Stimulated activated CD4-positive, alpha-beta T cell treated with anti-CD3 and anti-CD28 coated beads, Interleukin-15, amount 100 ng/mL, for 24 hours (primary cell): ENCODE measurements around the gene CCR2.
A peak's percentile ranks its signal among the peaks of the same experiment; 100 is the strongest.

Source experiments
- DNase-seq: peaks from one replicate; pipeline ENCODE4 v3.0.0-alpha.2; 2020

Gene CCR2

GRCh38 chr3:46356276-46356675 lies 2.4 kb downstream of the CCR2 start:
- no peak for DNase-seq

DNA sequence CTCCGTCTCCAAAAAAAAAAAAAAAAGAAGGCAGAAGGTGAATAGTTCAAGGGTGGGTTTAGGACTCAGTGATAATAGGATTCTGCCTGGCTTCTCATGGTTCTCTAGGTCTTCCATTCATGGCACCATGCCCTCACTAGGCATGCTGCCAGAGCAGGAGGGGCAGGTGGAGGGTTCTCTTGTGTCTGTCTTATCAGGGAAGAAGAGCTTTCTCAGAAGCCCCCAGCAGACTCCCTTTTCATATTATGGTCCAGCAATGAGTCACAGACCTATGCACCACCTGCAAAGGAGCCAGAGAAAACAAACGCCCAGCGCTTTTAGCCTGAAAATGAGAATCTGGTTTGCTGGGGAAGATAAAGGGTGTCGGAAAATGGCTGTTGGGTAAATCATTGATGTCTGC lies 3.0 kb downstream of the CCR2 start:
- DNase-seq = no peak

GRCh38 chr3:46358466-46358865 lies 4.6 kb downstream of the CCR2 start:
- DNase-seq = no peak

DNA sequence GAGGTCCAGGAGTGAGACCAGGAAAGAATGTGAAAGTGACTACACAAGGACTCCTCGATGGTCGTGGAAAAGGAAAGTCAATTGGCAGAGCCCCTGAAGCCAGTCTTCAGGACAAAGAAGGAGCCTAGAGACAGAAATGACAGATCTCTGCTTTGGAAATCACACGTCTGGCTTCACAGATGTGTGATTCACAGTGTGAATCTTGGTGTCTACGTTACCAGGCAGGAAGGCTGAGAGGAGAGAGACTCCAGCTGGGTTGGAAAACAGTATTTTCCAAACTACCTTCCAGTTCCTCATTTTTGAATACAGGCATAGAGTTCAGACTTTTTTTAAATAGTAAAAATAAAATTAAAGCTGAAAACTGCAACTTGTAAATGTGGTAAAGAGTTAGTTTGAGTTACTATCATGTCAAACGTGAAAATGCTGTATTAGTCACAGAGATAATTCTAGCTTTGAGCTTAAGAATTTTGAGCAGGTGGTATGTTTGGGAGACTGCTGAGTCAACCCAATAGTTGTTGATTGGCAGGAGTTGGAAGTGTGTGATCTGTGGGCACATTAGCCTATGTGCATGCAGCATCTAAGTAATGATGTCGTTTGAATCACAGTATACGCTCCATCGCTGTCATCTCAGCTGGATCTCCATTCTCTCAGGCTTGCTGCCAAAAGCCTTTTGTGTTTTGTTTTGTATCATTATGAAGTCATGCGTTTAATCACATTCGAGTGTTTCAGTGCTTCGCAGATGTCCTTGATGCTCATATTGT lies 6.0 kb downstream of the CCR2 start:
- DNase-seq = peak; percentile 37

DNA sequence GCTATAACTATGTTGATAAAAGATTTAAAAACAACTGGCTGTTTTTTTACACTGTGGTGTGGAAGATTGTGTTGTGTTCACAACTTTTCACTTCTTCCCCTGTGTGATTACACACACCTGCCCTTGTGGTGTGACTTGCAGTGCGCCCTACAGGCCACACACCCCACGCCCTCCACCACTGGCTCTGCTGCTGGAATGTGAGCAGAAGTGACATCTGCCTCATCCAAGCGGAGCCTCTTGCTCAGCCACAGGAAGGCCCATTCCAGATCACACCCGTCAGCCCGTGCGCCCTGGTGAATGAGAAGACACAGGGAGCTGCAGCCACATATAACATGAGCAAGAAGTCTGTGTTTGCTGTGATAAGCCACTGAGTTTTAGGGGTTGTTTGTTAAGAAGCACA lies 7.0 kb downstream of the CCR2 start:
- DNase-seq = no peak

GRCh38 chr3:46361408-46362283 lies 7.7 kb downstream of the CCR2 start:
- no peak for DNase-seq

GRCh38 chr3:46365041-46365440 lies 11.1 kb downstream of the CCR2 start:
- no peak for DNase-seq

GRCh38 chr3:46365737-46366524 lies 12.0 kb downstream of the CCR2 start:
- DNase-seq = no peak

- no peak for DNase-seq
These were observed 13.9 kb downstream of the CCR2 start for GRCh38 chr3:46367811-46368210.

DNA sequence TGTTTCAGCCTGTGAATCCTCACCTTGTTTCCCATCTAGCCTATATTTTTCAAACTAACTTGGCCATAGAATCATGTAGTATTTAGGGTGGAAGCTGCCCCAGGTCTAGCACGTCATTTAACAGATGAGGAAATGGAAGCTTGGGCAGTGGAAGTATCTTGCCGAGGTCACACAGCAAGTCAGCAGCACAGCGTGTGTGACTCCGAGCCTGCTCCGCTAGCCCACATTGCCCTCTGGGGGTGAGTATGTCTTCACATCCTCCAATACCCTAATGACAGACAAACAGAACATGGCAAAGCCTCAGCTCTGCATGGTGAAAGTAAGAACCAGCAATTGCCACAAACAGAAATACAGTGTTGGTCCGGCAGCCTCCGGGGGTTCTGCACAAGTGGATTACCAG lies 14.7 kb downstream of the CCR2 start:
- peak; percentile 67 for DNase-seq

DNA sequence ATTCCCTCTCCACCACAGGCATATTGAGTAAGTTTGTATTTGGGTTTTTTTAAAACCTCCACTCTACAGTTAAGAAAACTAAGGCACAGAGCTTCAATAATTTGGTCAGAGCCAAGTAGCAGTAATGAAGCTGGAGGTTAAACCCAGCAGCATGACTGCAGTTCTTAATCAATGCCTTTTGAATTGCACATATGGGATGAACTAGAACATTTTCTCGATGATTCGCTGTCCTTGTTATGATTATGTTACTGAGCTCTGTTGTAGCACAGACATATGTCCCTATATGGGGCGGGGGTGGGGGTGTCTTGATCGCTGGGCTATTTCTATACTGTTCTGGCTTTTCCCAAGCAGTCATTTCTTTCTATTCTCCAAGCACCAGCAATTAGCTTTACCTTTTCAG lies 15.2 kb downstream of the CCR2 start:
- DNase-seq = no peak

DNA sequence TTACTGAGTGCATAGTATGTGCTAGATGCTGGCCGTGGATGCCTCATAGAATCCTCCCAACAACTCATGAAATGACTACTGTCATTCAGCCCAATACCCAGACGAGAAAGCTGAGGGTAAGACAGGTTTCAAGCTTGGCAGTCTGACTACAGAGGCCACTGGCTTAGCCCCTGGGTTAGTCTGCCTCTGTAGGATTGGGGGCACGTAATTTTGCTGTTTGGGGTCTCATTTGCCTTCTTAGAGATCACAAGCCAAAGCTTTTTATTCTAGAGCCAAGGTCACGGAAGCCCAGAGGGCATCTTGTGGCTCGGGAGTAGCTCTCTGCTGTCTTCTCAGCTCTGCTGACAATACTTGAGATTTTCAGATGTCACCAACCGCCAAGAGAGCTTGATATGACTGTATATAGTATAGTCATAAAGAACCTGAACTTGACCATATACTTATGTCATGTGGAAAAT lies 15.8 kb downstream of the CCR2 start:
- DNase-seq = peak; percentile 60

DNA sequence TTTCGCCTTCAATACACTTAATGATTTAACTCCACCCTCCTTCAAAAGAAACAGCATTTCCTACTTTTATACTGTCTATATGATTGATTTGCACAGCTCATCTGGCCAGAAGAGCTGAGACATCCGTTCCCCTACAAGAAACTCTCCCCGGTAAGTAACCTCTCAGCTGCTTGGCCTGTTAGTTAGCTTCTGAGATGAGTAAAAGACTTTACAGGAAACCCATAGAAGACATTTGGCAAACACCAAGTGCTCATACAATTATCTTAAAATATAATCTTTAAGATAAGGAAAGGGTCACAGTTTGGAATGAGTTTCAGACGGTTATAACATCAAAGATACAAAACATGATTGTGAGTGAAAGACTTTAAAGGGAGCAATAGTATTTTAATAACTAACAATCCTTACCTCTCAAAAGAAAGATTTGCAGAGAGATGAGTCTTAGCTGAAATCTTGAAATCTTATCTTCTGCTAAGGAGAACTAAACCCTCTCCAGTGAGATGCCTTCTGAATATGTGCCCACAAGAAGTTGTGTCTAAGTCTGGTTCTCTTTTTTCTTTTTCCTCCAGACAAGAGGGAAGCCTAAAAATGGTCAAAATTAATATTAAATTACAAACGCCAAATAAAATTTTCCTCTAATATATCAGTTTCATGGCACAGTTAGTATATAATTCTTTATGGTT lies 17.1 kb downstream of the CCR2 start, which contains the start of gene CCR5:
Gene CCR5, plus strand, starts transcription at position 108 of the 680 bp plus-strand sequence. CDS start 1,957 bp downstream, outside the sequence.
- DNase-seq = peak; percentile 32

DNA sequence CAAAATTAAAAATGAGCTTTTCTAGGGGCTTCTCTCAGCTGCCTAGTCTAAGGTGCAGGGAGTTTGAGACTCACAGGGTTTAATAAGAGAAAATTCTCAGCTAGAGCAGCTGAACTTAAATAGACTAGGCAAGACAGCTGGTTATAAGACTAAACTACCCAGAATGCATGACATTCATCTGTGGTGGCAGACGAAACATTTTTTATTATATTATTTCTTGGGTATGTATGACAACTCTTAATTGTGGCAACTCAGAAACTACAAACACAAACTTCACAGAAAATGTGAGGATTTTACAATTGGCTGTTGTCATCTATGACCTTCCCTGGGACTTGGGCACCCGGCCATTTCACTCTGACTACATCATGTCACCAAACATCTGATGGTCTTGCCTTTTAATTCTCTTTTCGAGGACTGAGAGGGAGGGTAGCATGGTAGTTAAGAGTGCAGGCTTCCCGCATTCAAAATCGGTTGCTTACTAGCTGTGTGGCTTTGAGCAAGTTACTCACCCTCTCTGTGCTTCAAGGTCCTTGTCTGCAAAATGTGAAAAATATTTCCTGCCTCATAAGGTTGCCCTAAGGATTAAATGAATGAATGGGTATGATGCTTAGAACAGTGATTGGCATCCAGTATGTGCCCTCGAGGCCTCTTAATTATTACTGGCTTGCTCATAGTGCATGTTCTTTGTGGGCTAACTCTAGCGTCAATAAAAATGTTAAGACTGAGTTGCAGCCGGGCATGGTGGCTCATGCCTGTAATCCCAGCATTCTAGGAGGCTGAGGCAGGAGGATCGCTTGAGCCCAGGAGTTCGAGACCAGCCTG lies 17.8 kb downstream of the CCR2 start:
- DNase-seq = no peak

GRCh38 chr3:46372492-46373359 lies 18.8 kb downstream of the CCR2 start:
- DNase-seq = no peak

- no peak for DNase-seq
These were observed 20.8 kb downstream of the CCR2 start for GRCh38 chr3:46374755-46375154.

DNA sequence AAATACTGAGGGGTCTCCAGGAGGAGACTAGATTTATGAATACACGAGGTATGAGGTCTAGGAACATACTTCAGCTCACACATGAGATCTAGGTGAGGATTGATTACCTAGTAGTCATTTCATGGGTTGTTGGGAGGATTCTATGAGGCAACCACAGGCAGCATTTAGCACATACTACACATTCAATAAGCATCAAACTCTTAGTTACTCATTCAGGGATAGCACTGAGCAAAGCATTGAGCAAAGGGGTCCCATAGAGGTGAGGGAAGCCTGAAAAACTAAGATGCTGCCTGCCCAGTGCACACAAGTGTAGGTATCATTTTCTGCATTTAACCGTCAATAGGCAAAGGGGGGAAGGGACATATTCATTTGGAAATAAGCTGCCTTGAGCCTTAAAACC lies 21.3 kb downstream of the CCR2 start:
- DNase-seq = no peak

DNA sequence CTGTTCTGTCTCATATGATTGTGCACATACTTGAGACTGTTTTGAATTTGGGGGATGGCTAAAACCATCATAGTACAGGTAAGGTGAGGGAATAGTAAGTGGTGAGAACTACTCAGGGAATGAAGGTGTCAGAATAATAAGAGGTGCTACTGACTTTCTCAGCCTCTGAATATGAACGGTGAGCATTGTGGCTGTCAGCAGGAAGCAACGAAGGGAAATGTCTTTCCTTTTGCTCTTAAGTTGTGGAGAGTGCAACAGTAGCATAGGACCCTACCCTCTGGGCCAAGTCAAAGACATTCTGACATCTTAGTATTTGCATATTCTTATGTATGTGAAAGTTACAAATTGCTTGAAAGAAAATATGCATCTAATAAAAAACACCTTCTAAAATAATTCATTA lies 21.9 kb downstream of the CCR2 start:
- DNase-seq = no peak

DNA sequence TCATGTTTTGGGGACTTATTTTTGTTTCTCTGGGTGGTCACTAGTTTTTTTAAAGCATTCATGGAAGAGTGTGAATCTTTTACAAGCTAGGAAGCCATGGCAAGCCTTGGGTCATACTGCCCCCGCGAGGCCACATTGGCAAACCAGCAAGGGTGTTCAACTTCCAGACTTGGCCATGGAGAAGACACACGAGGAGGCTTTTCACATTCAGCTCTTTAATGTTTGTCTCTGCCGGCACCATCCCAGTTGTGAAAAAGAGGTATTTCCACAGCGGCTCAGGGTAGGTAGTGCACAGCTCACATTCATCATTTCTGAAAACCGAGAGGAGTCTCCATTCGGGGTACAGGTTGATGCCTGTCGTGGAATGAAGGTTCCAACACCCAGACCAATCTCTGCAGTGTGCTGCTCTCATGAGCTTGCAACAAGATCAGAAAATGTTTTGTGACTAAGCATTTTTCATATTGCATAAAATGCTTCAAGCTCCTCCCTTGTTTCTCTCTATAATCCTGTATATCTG lies 24.6 kb downstream of the CCR2 start:
- DNase-seq = peak; percentile 81

GRCh38 chr3:46380471-46381221 lies 26.7 kb downstream of the CCR2 start:
- DNase-seq = no peak
